Glutamatergic neuron (in vitro differentiated cells): ENCODE measurements around the gene ETV6. TPM values are rescaled to one million over a fixed set of nuclear protein-coding genes. Genes with fewer than 3 reads are reported as not detected.

Experiments
- DNase-seq: peaks from one replicate; pipeline ENCODE4 v3.0.0; 2022
- H3K27ac Mint-ChIP-seq: one replicate; pipeline ENCODE4 v1.8.0; 2020; ENCODE audit warnings: mild to moderate bottlenecking, mixed read lengths, inconsistent platforms; ENCODE audit not compliant: unreplicated experiment
- H3K27me3 Mint-ChIP-seq: one replicate; pipeline ENCODE4 v1.8.0; 2020; ENCODE audit warnings: mild to moderate bottlenecking, moderate library complexity, mixed read lengths, inconsistent platforms; ENCODE audit not compliant: unreplicated experiment
- H3K36me3 Mint-ChIP-seq: one replicate; pipeline ENCODE4 v1.8.0; 2020; ENCODE audit warnings: mild to moderate bottlenecking, mixed read lengths, inconsistent platforms; ENCODE audit not compliant: unreplicated experiment
- H3K4me1 Mint-ChIP-seq: one replicate; pipeline ENCODE4 v1.8.0; 2020; ENCODE audit warnings: mild to moderate bottlenecking, low read depth, mixed read lengths, inconsistent platforms; ENCODE audit not compliant: unreplicated experiment
- H3K4me3 Mint-ChIP-seq: one replicate; pipeline ENCODE4 v1.8.0; 2020; ENCODE audit warnings: mild to moderate bottlenecking, mixed read lengths, inconsistent platforms; ENCODE audit not compliant: unreplicated experiment
- H3K9me3 Mint-ChIP-seq: one replicate; pipeline ENCODE4 v1.8.0; 2020; ENCODE audit warnings: mild to moderate bottlenecking, moderate library complexity, mixed read lengths, inconsistent platforms; ENCODE audit not compliant: unreplicated experiment
- total RNA-seq: library from RNA; stranded (reverse); fragmentation: NEBNext Ultra II Directional; extraction: Animal tissue kit (Norgen Biotek cat#: 25700); gene quantifications from one replicate; pipeline ENCODE4 v1.2.1, GENCODE V29; 2021; ENCODE audit not compliant: unreplicated experiment
- TF ChIP-seq, protein P1 (sequence below): fragments of 200-600 bp; sonication (generic); IDR thresholded peaks from one replicate; pipeline ENCODE4 v1.5.0; 2021; ENCODE audit not compliant: partially characterized antibody, unreplicated experiment

The ETV6 gene
- total RNA-seq, 1 donor from 2014 or later, result 10.1 TPM

GRCh38 chr12:11713202-11713601, 63.7 kb downstream of the ETV6 start:
- Mint-ChIP-seq H3K4me1 (no peaks in the 10 kb centered on the region), H3K36me3 (no peaks in the 10 kb centered on the region), H3K9me3 (no peaks in the 10 kb centered on the region), H3K4me3 (no peak overlapping the region), H3K27me3 (peaks cover 2% of the 10 kb centered on the region), H3K27ac (no peak overlapping the region)
- no peak for DNase-seq
- TF ChIP-seq, protein P1, sequence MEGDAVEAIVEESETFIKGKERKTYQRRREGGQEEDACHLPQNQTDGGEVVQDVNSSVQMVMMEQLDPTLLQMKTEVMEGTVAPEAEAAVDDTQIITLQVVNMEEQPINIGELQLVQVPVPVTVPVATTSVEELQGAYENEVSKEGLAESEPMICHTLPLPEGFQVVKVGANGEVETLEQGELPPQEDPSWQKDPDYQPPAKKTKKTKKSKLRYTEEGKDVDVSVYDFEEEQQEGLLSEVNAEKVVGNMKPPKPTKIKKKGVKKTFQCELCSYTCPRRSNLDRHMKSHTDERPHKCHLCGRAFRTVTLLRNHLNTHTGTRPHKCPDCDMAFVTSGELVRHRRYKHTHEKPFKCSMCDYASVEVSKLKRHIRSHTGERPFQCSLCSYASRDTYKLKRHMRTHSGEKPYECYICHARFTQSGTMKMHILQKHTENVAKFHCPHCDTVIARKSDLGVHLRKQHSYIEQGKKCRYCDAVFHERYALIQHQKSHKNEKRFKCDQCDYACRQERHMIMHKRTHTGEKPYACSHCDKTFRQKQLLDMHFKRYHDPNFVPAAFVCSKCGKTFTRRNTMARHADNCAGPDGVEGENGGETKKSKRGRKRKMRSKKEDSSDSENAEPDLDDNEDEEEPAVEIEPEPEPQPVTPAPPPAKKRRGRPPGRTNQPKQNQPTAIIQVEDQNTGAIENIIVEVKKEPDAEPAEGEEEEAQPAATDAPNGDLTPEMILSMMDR, result no peak

GRCh38 chr12:11714626-11715025, 65.2 kb downstream of the ETV6 start:
- TF ChIP-seq, protein P1, result no peak
- Mint-ChIP-seq H3K9me3 (no peaks in the 10 kb centered on the region), H3K36me3 (no peaks in the 10 kb centered on the region), H3K4me1 (no peaks in the 10 kb centered on the region), H3K27ac (no peak overlapping the region), H3K4me3 (no peak overlapping the region), H3K27me3 (peaks cover 2% of the 10 kb centered on the region)
- DNase-seq, result no peak

GRCh38 chr12:11715621-11716020, 66.1 kb downstream of the ETV6 start:
- DNase-seq, result no peak
- no peaks in the 10 kb centered on the region for H3K4me1 Mint-ChIP-seq
- H3K27ac Mint-ChIP-seq, result no peak overlapping the region
- H3K9me3 Mint-ChIP-seq, result no peaks in the 10 kb centered on the region
- H3K4me3 Mint-ChIP-seq, result no peak overlapping the region
- TF ChIP-seq, protein P1, result no peak
- H3K36me3 Mint-ChIP-seq, result no peaks in the 10 kb centered on the region
- H3K27me3 Mint-ChIP-seq, result peaks cover 2% of the 10 kb centered on the region

- H3K4me1 Mint-ChIP-seq, result no peaks in the 10 kb centered on the region
- H3K27ac Mint-ChIP-seq, result no peak overlapping the region
- H3K4me3 Mint-ChIP-seq, result no peak overlapping the region
- H3K9me3 Mint-ChIP-seq, result no peaks in the 10 kb centered on the region
- H3K36me3 Mint-ChIP-seq, result no peaks in the 10 kb centered on the region
- peaks cover 2% of the 10 kb centered on the region for H3K27me3 Mint-ChIP-seq
- DNase-seq, result no peak
- TF ChIP-seq, protein P1, result no peak
These were observed 67.5 kb downstream of the ETV6 start for GRCh38 chr12:11716794-11717518.

- DNase-seq, result no peak
- no peaks in the 10 kb centered on the region for H3K36me3 Mint-ChIP-seq
- H3K27ac Mint-ChIP-seq, result no peak overlapping the region
- TF ChIP-seq, protein P1, result no peak
- no peaks in the 10 kb centered on the region for H3K4me1 Mint-ChIP-seq
- H3K9me3 Mint-ChIP-seq, result no peaks in the 10 kb centered on the region
- no peak overlapping the region for H3K4me3 Mint-ChIP-seq
- peaks cover 2% of the 10 kb centered on the region for H3K27me3 Mint-ChIP-seq
These were observed 68.1 kb downstream of the ETV6 start for GRCh38 chr12:11717519-11717961.
